Body of pancreas (tissue), 4 donors: Measurements from ENCODE around the gene SLC17A8.

Experiments used
- CTCF ChIP-seq, 7 experiments: fragments of 450-650 bp in 4 of 7; fragments of 200-600 bp in 3 of 7; sonication (generic) in 3 of 7; IDR thresholded peaks; one replicate each; pipeline ENCODE4 v1.5.1; 2016 to 2019; ENCODE audit warnings: antibody characterized with exemption in 7 of 7
- POLR2A ChIP-seq, 3 donors: fragments of 450-650 bp; IDR thresholded peaks; one replicate each; pipeline ENCODE4 v1.6.1; 2016; ENCODE audit warnings: antibody characterized with exemption in 3 of 3, mild to moderate bottlenecking in 2 of 3

GRCh38 chr12:100433701-100434100 lies 76.8 kb downstream of the SLC17A8 start:
- no peak for TF ChIP-seq CTCF (IDR thresholded peaks at IDR 0.05)
- TF ChIP-seq POLR2A (IDR thresholded peaks at IDR 0.05): no peak
